Hematopoietic multipotent progenitor cell treated with erythropoietin and hydrocortisone succinate and interleukin-3 and kit ligand, for 17 days (in vitro differentiated cells): Measurements from ENCODE around the gene SDCCAG8.
"Not testable (repeated sequence)": the region's sequence is repeated elsewhere in the genome, so short reads cannot be mapped to it uniquely, and the experiment has no call there.

Experiments
- DNase-seq: peaks from one replicate; pipeline ENCODE4 v3.0.0-alpha.2; 2015; ENCODE audit warnings: low spot score

Gene SDCCAG8

GRCh38 chr1:243255791-243256512 is at the start of gene SDCCAG8:
Gene SDCCAG8 (plus strand): TSS chr1:243256041. CDS start chr1:243256174, 133 bp downstream.
- peak; percentile 99 for DNase-seq

GRCh38 chr1:243211984-243212383 is 43.9 kb upstream of the SDCCAG8 start:
- not testable (repeated sequence) for DNase-seq

GRCh38 chr1:243213045-243213787 is 42.6 kb upstream of the SDCCAG8 start:
- no peak for DNase-seq

- DNase-seq, result not testable (repeated sequence)
These were observed 40.5 kb upstream of the SDCCAG8 start for GRCh38 chr1:243215276-243215875.

GRCh38 chr1:243216741-243217140 is 39.1 kb upstream of the SDCCAG8 start:
- no peak for DNase-seq

GRCh38 chr1:243217349-243217748 is 38.5 kb upstream of the SDCCAG8 start:
- DNase-seq, result no peak

GRCh38 chr1:243218059-243218458 is 37.8 kb upstream of the SDCCAG8 start:
- no peak for DNase-seq

- no peak for DNase-seq
These were observed 28.2 kb upstream of the SDCCAG8 start for GRCh38 chr1:243227622-243228021.

- no peak for DNase-seq
These were observed 26.3 kb upstream of the SDCCAG8 start for GRCh38 chr1:243229526-243229925.

- no peak for DNase-seq
These were observed 24.9 kb upstream of the SDCCAG8 start for GRCh38 chr1:243230914-243231313.

GRCh38 chr1:243233908-243234307 is 21.9 kb upstream of the SDCCAG8 start:
- DNase-seq, result no peak

GRCh38 chr1:243234978-243235647 is 20.7 kb upstream of the SDCCAG8 start:
- DNase-seq, result no peak

- DNase-seq, result no peak
These were observed 19.1 kb upstream of the SDCCAG8 start for GRCh38 chr1:243236604-243237252.

- DNase-seq, result no peak
These were observed 11.4 kb upstream of the SDCCAG8 start for GRCh38 chr1:243244432-243244841.

- no peak for DNase-seq
These were observed 8.9 kb upstream of the SDCCAG8 start for GRCh38 chr1:243246916-243247315.

- no peak for DNase-seq
These were observed 7.9 kb upstream of the SDCCAG8 start for GRCh38 chr1:243247901-243248300.

- no peak for DNase-seq
These were observed 6.6 kb upstream of the SDCCAG8 start for GRCh38 chr1:243249214-243249613.

- DNase-seq, result no peak
These were observed 5.7 kb upstream of the SDCCAG8 start for GRCh38 chr1:243250102-243250501.

GRCh38 chr1:243251539-243251938 is 4.3 kb upstream of the SDCCAG8 start:
- no peak for DNase-seq

GRCh38 chr1:243253211-243253925 is 2.5 kb upstream of the SDCCAG8 start:
- DNase-seq, result peak; percentile 30

GRCh38 chr1:243253926-243254232 is 2.0 kb upstream of the SDCCAG8 start:
- no peak for DNase-seq
